Uterus (tissue), 4 donors: ENCODE measurements around the gene HOXB5. TPM values are rescaled to one million over a fixed set of nuclear protein-coding genes. Genes with fewer than 3 reads are reported as not detected.

ENCODE experiments used
- DNase-seq, 2 donors: peaks; one replicate each; pipeline ENCODE4 v3.0.0-alpha.2; 2019 to 2020
- H3K27ac ChIP-seq, 2 donors: fragments of 200-600 bp; sonication (generic); 1 replicate in 1 of 2; 2 replicates in 1 of 2; pipeline ENCODE4 v1.5.1; 2016 to 2018
- H3K27me3 ChIP-seq, 2 donors: fragments of 200-600 bp; sonication (generic); one replicate each; pipeline ENCODE4 v1.5.1; 2018 to 2019; ENCODE audit warnings: control low read depth in 1 of 2
- H3K36me3 ChIP-seq, 2 donors: fragments of 200-600 bp; sonication (generic); one replicate each; pipeline ENCODE4 v1.5.1; 2019; ENCODE audit warnings: control low read depth in 1 of 2
- H3K4me1 ChIP-seq, 2 donors: fragments of 200-600 bp; sonication (generic); one replicate each; pipeline ENCODE4 v1.5.1; 2018 to 2019; ENCODE audit warnings: control low read depth in 1 of 2
- H3K4me3 ChIP-seq, 2 donors: fragments of 200-600 bp; sonication (generic); 1 replicate in 1 of 2; 2 replicates in 1 of 2; pipeline ENCODE4 v1.5.1; 2018 to 2019; ENCODE audit warnings: mild to moderate bottlenecking in 1 of 2
- H3K9me3 ChIP-seq, 2 donors: fragments of 200-600 bp; sonication (generic); one replicate each; pipeline ENCODE4 v1.5.1; 2019; ENCODE audit warnings: control low read depth in 1 of 2
- CTCF ChIP-seq, 4 experiments: fragments of 200-600 bp in 2 of 4; fragments of 450-650 bp in 2 of 4; sonication (generic) in 2 of 4; IDR thresholded peaks; one replicate each; pipeline ENCODE4 v1.5.1; 2016 to 2019; ENCODE audit warnings: antibody characterized with exemption in 4 of 4, mild to moderate bottlenecking in 2 of 4, moderate library complexity in 1 of 4
- POLR2A ChIP-seq, 2 donors: fragments of 450-650 bp; IDR thresholded peaks; one replicate each; pipeline ENCODE4 v1.6.1; 2016; ENCODE audit warnings: antibody characterized with exemption in 2 of 2, mild to moderate bottlenecking in 1 of 2, moderate library complexity in 1 of 2
- intact Hi-C: fragments of 100-400 bp; cut with DNase I; formaldehyde crosslinking; loops from one replicate; pipeline ENCODE4 v1.15.1; 2023; ENCODE audit warnings: low total_unique reads
- total RNA-seq, 4 donors: library from RNA; depleted of rRNA in 3 of 4; stranded (reverse); fragments of >200 nt in 3 of 4; gene quantifications; one replicate each; pipeline versions ENCODE4 v1.1.0 to v1.2.4, GENCODE V29; 2014 to 2023
- donor health status: DM: yes; HTN: yes; CAD: no.

HOXB5 gene
- total RNA-seq, 4 donors from 2014 or later, result 0.55 to 2.5 (median 0.59) TPM; not detected in 1

- Histone ChIP-seq H3K27me3 (peaks cover 9 to 60% of the 10 kb centered on the region in 2 donors), H3K4me3 (peak overlapping the region in 1 of 2 donors; percentile 20), H3K4me1 (peaks cover 0 to 7% of the 10 kb centered on the region in 2 donors), H3K27ac (peak overlapping the region in 1 of 2 donors; percentile 26), H3K36me3 (no peaks in the 10 kb centered on the region), H3K9me3 (no peaks in the 10 kb centered on the region)
- TF ChIP-seq CTCF (IDR thresholded peaks at IDR 0.05) (peak; percentile 83 to 94 (median 92)), POLR2A (IDR thresholded peaks at IDR 0.05) (no peak)
- peak; percentile 61 to 88 for DNase-seq
- intact Hi-C loops, result loop anchor here (10.0 kb wide), 1 partner anchor 249 kb away; no protein-coding TSS in a partner anchor
These were observed 410 bp upstream of the HOXB5 start for GRCh38 chr17:48593840-48594537.

- intact Hi-C loops, result loop anchor here (10.0 kb wide), 1 partner anchor 248 kb away; no protein-coding TSS in a partner anchor
- TF ChIP-seq POLR2A (IDR thresholded peaks at IDR 0.05) (no peak), CTCF (IDR thresholded peaks at IDR 0.05) (no peak)
- no peak for DNase-seq
- Histone ChIP-seq H3K9me3 (no peaks in the 10 kb centered on the region), H3K27me3 (peaks cover 7 to 53% of the 10 kb centered on the region in 2 donors), H3K4me3 (no peak overlapping the region), H3K4me1 (peaks cover 0 to 2% of the 10 kb centered on the region in 2 donors), H3K36me3 (no peaks in the 10 kb centered on the region), H3K27ac (no peak overlapping the region)
These were observed 1.0 kb downstream of the HOXB5 start for GRCh38 chr17:48592577-48592976.

- Histone ChIP-seq H3K4me1 (no peaks in the 10 kb centered on the region), H3K36me3 (no peaks in the 10 kb centered on the region), H3K27ac (no peak overlapping the region), H3K27me3 (peaks cover 2 to 52% of the 10 kb centered on the region in 2 donors), H3K4me3 (no peak overlapping the region), H3K9me3 (no peaks in the 10 kb centered on the region)
- intact Hi-C loops, result loop anchor here (10.0 kb wide), 1 partner anchor 247 kb away; no protein-coding TSS in a partner anchor
- TF ChIP-seq CTCF (IDR thresholded peaks at IDR 0.05) (no peak), POLR2A (IDR thresholded peaks at IDR 0.05) (no peak)
- no peak for DNase-seq
These were observed 1.5 kb downstream of the HOXB5 start for GRCh38 chr17:48592057-48592514.

- Histone ChIP-seq H3K27ac (no peak overlapping the region), H3K36me3 (no peaks in the 10 kb centered on the region), H3K4me1 (no peaks in the 10 kb centered on the region), H3K27me3 (peaks cover 0 to 52% of the 10 kb centered on the region in 2 donors), H3K4me3 (no peak overlapping the region), H3K9me3 (no peaks in the 10 kb centered on the region)
- intact Hi-C loops, result loop anchor here (10.0 kb wide), 1 partner anchor 247 kb away; no protein-coding TSS in a partner anchor
- DNase-seq, result no peak
- TF ChIP-seq POLR2A (IDR thresholded peaks at IDR 0.05), result no peak
- TF ChIP-seq CTCF (IDR thresholded peaks at IDR 0.05), result no peak
These were observed 2.1 kb downstream of the HOXB5 start for GRCh38 chr17:48591255-48592056.
